Kasumi-1 (cell line): ENCODE measurements around the gene NRG2.

Source experiments
- DNase-seq, 2 experiments: peaks; one replicate each; lab custom pipeline; 2025; lab: John Stamatoyannopoulos, UW

Gene NRG2

DNA sequence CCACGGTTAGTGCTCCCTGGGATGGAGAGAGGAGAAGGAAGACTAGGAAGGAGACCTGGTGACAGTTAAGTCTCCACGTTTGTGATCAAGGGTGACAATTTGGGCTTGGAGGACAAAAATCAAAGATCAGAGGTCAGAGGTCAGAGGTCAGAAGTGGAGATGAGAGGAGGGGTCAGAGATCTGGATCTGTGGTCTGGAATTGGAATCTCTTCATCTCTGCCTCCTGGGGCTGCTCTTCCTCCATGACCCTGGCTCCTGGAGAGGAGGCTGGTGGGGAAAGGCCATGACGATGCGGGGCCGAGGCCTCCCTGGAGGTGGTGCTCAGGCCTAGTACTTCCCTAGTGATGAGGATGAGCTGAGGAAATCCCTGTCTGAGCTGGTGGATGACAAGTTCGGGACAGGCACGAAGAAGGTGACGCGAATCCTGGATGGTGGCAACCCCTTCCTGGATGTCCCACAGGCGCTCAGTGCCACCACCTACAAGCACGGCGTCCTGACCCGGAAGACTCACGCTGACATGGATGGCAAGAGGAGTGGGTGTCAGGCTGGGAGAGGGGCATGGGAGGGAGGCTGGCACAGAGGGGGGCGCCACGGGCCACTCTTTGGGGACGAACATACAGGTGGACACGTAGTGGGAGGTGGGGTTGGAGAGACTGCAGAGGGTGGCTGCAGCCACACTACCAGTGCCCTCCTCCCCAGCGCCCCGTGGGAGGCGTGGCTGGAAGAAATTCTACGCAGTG is 206.5 kb downstream of the NRG2 start:
- no peak for DNase-seq

DNA sequence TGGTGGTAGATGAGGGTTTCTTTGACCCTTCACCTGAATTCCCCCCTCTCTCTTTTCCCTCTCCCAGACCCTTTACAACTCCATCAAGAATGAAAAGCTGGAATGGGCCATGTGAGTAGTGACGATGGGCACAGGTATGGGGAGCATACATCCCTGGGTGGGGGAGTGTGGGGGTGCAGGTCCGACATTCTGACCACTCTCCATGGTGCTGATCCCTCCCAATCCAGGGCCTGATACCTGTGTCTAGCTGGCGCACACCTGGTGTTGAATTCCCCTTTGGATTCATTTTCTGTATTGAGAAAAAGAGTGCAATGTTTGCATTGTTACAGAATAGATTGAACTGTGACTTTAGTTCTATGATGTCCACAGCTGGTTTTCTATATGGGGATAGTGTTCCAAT is 207.4 kb downstream of the NRG2 start:
- DNase-seq = no peak

- DNase-seq = no peak
These were observed 209.6 kb downstream of the NRG2 start for GRCh38 chr5:139833525-139833924.

- DNase-seq = no peak
These were observed 211.5 kb downstream of the NRG2 start for GRCh38 chr5:139831624-139832023.

DNA sequence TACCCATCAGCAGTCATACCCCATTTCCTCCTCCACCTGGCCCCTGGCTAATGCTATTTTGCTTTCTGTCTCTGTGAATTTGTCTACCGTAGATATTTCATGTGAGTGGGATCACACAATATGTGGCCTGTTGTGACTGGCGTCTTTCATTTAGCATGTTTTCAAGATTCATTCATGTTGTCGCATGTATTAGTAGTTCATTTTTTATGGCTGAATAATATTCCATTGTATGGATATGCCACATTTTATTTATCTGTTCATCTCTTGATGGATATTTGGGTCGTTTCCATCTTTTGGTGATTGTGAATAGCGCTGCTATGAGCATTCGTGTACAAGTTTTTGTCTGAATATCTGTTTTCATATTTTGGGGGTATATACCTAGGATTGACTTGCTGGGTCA is 213.6 kb downstream of the NRG2 start:
- DNase-seq = no peak

GRCh38 chr5:139828207-139828895 is 214.7 kb downstream of the NRG2 start:
- no peak for DNase-seq

DNA sequence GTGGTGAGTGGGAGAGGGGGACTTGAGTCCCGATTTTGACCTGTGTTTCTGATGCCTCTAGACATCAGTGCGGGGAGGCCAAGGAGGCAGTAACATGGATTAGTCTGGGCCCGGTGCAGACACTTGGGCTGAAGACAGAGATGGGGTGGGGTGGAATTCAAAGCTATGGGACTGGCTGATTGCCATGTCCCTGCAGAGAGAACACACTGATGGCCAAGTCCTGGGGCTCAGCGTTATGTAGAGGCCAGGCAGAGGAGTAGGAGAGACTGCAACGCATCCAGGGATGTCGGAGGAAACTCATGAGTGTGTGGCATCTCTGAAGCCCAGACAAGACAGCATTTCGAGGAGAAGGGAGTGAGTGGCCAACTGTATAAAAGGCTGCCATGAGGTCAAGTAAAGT is 217.4 kb downstream of the NRG2 start:
- DNase-seq = no peak

DNA sequence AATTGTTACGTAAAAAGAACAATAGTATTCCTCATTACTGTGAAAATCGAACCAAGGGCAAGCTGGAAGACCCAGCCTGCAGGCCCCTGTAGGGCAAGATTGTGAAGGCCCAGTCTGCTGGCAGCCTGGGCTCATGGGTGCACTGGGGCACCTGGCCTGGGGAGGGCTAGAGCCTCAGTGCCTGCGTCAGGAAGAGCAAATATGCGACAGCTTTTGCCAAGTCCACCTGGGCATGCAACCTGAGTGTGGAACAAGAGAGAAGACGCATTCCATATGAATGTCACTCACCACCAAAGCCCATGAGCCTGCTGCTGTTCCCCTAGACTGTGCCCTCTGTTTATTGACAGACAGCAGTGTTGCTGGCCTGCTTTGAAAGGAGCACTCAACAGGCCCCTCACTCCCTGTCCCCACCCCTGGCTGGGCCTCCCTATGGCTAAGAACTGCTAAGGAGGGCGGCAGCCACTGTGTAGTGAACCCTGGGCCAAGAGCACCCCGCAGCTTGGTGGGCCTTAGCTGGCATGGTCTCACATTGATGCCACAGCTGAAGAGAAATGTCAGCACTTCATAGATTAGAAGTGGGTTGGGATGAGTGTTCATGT is 219.2 kb downstream of the NRG2 start:
- no peak for DNase-seq

DNA sequence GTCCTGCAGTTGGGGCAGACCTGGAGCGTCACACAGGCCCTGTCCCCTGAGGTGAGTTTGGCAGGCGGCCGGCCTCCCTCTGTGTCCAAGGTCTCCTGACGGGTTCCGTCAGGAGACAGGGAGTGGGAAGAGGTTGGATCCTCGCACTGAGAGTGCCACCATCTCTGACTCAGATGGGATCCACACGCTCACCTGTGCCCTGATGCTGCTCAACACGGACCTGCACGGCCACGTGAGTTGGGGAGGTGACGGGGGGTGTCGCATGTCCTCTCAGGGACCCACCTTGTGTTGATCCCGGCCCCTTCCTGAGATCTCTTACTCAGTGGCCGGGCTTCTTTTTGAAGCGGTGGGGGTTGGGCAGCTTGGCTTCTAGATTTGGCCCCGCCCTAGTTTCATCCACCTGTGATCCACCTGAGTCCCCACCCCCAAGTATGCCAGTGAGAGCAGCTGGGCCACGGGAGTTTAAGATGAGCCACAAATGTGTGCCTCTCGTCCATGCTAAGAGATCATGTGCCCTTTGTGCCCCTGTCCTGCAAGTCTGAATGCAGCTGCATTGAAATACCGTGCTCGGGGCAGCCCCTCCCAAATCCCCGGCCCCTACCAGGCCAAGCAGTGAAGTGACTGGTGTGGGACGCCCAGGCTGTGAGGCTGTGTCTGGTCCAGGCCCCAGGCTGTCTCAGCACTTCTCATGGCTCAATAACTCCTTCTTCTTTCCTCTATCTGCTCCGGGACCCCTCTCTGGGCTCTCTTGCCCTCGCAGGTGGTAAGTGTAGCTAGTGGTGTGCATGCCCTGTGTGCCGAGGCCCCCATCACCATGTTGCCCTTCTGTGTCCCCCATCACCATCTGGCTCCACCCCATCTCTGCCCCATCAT is 220.3 kb downstream of the NRG2 start:
- no peak for DNase-seq

GRCh38 chr5:139821806-139822552 is 221.1 kb downstream of the NRG2 start:
- DNase-seq = no peak

DNA sequence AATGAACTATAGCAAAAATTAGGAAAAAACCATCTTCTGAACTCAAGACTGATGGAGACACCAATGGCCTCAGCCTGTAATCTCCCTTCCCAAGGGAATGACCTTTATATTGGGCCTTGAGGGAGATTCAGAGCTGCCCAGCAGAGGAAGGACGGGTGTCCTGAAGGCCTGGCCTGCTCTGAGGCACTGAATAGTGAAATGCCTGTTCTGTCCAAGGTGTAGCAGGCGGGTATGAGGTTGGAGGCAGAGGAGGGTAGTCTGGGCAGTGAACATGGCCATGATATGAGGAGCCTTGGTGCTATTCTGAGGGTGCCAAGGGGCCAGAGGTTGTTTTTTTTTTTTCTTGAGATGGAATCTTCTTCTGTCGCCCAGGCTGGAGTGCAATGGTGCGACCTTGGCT is 222.5 kb downstream of the NRG2 start:
- no peak for DNase-seq

DNA sequence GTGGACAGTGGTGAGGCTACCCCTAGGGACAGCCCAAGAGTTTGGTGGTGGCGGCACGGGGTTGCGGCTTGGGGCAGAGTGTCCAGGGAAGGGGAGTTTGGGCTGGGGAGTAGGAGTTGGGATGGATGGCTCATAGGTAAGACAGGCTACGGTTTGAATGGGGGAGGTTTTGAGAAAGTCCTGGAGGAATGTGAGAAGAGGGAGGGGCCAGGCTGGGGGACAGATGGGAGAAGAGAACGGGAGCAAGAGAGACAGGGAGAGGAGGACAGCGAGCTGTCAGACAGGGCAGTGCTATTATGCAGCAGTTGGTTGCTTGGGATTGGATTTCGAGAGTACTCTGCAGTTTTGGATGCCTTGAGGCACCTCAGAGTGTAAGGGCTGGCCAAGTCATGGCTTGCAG is 223.0 kb downstream of the NRG2 start:
- DNase-seq = no peak

DNA sequence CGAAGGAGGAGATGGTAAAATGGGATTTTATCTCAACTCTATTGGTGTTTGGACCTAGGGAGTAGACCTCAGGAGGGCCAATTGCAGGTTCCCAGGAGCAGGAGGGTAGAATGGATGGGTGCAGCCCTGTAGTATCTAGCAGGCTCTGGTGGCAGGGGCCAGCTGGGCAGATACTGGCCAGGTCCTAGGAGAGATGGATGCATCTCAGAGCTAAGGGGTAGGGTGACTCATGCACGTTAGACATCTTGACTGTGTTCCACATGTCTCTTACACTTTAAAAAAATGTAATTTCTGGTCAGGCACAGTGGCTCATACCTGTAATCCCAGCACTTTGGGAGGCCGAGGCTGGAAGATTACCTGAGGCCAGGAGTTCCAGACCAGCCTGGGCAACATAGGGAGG is 225.1 kb downstream of the NRG2 start:
- DNase-seq = no peak

- DNase-seq = no peak
These were observed 225.7 kb downstream of the NRG2 start for GRCh38 chr5:139817362-139817761.

DNA sequence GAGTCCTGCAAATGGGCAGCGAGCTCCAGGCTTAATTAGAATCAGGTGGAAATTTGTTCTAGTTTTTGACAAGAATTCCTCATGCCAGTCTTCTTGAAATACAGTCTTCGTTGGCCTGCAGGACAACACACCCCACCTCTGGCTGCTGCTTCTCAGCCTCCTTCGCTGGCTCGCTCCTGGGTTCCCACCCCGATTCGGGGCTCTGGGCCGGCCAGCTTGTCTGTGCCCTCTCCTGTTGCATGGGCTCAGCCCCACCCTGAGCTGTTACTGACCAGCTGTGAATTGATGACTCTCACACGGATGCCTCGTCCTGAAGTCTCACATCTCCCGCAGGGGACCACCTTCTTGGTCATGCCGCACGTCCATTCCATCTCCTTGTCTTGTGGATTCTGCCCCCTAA is 226.5 kb downstream of the NRG2 start:
- DNase-seq = no peak

- DNase-seq = no peak
These were observed 228.3 kb downstream of the NRG2 start for GRCh38 chr5:139814704-139815280.

DNA sequence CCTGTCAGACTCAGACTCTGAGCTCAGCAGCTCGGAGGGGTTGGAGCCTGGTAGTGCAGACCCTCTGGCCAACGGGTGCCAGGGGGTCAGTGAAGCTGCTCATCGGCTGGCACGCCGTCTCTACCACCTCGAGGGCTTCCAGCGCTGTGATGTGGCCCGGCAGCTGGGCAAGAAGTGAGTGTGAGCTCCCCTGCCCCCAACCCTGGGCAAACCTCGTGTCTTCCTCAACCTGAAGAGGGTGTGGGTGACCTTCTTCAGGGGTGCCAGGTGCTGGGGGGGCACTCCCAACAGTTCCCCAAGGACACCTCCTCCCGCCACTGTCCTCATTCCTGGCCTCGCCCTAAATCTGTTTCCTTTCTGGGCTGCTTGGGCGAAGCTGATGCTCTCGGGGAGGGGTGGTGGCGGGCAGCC is 228.9 kb downstream of the NRG2 start:
- no peak for DNase-seq

- no peak for DNase-seq
These were observed 230.0 kb downstream of the NRG2 start for GRCh38 chr5:139812836-139813805.

- DNase-seq = no peak
These were observed 230.8 kb downstream of the NRG2 start for GRCh38 chr5:139812323-139812722.

- DNase-seq = no peak
These were observed 231.9 kb downstream of the NRG2 start for GRCh38 chr5:139811274-139811607.
